Measurements from ENCODE around the gene RAB5B. TPM values are rescaled to one million over a fixed set of nuclear protein-coding genes. Genes with fewer than 3 reads are reported as not detected.
A peak's percentile ranks its signal among the peaks of the same experiment; 100 is the strongest.

RAB5B gene
- total and polyA plus RNA-seq, 2 experiments from 2014 or later, result 79.1 to 103 TPM

GRCh38 chr12:55955800-55956508, 17.9 kb upstream of the RAB5B start:
- DNase-seq (ENCODE audit: low spot score), result peak; percentile 84

GRCh38 chr12:55957106-55957859, 16.6 kb upstream of the RAB5B start:
- Histone ChIP-seq H3K36me3 (replicated peaks; ENCODE audit: insufficient read depth, low read depth) (no peaks in the 10 kb centered on the region), H4K20me1 (ENCODE audit: insufficient read depth, poor library complexity, severe bottlenecking) (no peaks in the 10 kb centered on the region), H3K4me2 (no peak overlapping the region), H3K27me3 (no peaks in the 10 kb centered on the region), H3K4me3 (no peak overlapping the region), H2AFZ (no peak overlapping the region), H3K4me1 (ENCODE audit: insufficient read depth) (peaks cover 18% of the 10 kb centered on the region), H3K27ac (no peak overlapping the region), H3K9me3 (ENCODE audit: low read depth) (no peaks in the 10 kb centered on the region), H3K79me2 (no peaks in the 10 kb centered on the region), H3K9me2 (replicated peaks; ENCODE audit: insufficient read depth) (no peaks in the 10 kb centered on the region)
- TF ChIP-seq EZH2 (IDR thresholded peaks at IDR 0.05; ENCODE audit: borderline replicate concordance), result no peak
- no peak for TF ChIP-seq CTCF (IDR thresholded peaks at IDR 0.05; ENCODE audit: poor library complexity)
- no peak for TF ChIP-seq EZH2phosphoT487 (IDR thresholded peaks at IDR 0.05; ENCODE audit: low read depth, severe bottlenecking, unreplicated experiment)
- 95% methylated on average over 5 of the region's 5 CpGs for WGBS (ENCODE audit: low lambda C conversion rate, missing lambda C conversion rate)
- DNase-seq (ENCODE audit: low spot score), result no peak

More at GRCh38 chr12:55955800-55956508, 17.9 kb upstream of the RAB5B start:
- Histone ChIP-seq H3K27me3 (no peaks in the 10 kb centered on the region), H3K27ac (peak overlapping the region; percentile 38), H3K9me3 (ENCODE audit: low read depth) (no peaks in the 10 kb centered on the region), H4K20me1 (ENCODE audit: insufficient read depth, poor library complexity, severe bottlenecking) (no peaks in the 10 kb centered on the region), H2AFZ (no peak overlapping the region), H3K4me2 (peak overlapping the region; percentile 12), H3K9me2 (replicated peaks; ENCODE audit: insufficient read depth) (no peaks in the 10 kb centered on the region), H3K36me3 (replicated peaks; ENCODE audit: insufficient read depth, low read depth) (no peaks in the 10 kb centered on the region), H3K79me2 (no peaks in the 10 kb centered on the region), H3K4me3 (no peak overlapping the region), H3K4me1 (ENCODE audit: insufficient read depth) (peaks cover 18% of the 10 kb centered on the region)
- WGBS (ENCODE audit: low lambda C conversion rate, missing lambda C conversion rate), result 81% methylated on average over 6 of the region's 6 CpGs
- TF ChIP-seq EZH2phosphoT487 (IDR thresholded peaks at IDR 0.05; ENCODE audit: low read depth, severe bottlenecking, unreplicated experiment) (no peak), EZH2 (IDR thresholded peaks at IDR 0.05; ENCODE audit: borderline replicate concordance) (no peak), CTCF (IDR thresholded peaks at IDR 0.05; ENCODE audit: poor library complexity) (peak; percentile 39)

- Histone ChIP-seq H3K9me2 (replicated peaks; ENCODE audit: insufficient read depth) (no peaks in the 10 kb centered on the region), H4K20me1 (ENCODE audit: insufficient read depth, poor library complexity, severe bottlenecking) (no peaks in the 10 kb centered on the region), H3K4me2 (no peak overlapping the region), H3K79me2 (peaks cover 21% of the 10 kb centered on the region), H3K36me3 (replicated peaks; ENCODE audit: insufficient read depth, low read depth) (no peaks in the 10 kb centered on the region), H3K27ac (no peak overlapping the region), H3K4me3 (no peak overlapping the region), H2AFZ (no peak overlapping the region), H3K27me3 (no peaks in the 10 kb centered on the region), H3K9me3 (ENCODE audit: low read depth) (no peaks in the 10 kb centered on the region), H3K4me1 (ENCODE audit: insufficient read depth) (peaks cover 22% of the 10 kb centered on the region)
- DNase-seq (ENCODE audit: low spot score), result no peak
- TF ChIP-seq EZH2phosphoT487 (IDR thresholded peaks at IDR 0.05; ENCODE audit: low read depth, severe bottlenecking, unreplicated experiment) (no peak), EZH2 (IDR thresholded peaks at IDR 0.05; ENCODE audit: borderline replicate concordance) (no peak), CTCF (IDR thresholded peaks at IDR 0.05; ENCODE audit: poor library complexity) (no peak)
- 92% methylated on average over 2 of the region's 2 CpGs for WGBS (ENCODE audit: low lambda C conversion rate, missing lambda C conversion rate)
These were observed 10.1 kb upstream of the RAB5B start for GRCh38 chr12:55963760-55964159.
